Tongue (tissue), 2 donors: ENCODE data around the gene AIM2. TPM values are rescaled to one million over a fixed set of nuclear protein-coding genes. Genes with fewer than 3 reads are reported as not detected.

Experiments used
- DNase-seq: peaks from one replicate; pipeline ENCODE4 v3.0.0-alpha.2; 2015
- total RNA-seq: library from RNA; depleted of rRNA; stranded (reverse); fragments of >200 nt; gene quantifications from one replicate; pipeline ENCODE4 v1.2.3, GENCODE V29; 2014

Gene AIM2
- total RNA-seq, 1 donor from 2014 or later, result not detected

DNA sequence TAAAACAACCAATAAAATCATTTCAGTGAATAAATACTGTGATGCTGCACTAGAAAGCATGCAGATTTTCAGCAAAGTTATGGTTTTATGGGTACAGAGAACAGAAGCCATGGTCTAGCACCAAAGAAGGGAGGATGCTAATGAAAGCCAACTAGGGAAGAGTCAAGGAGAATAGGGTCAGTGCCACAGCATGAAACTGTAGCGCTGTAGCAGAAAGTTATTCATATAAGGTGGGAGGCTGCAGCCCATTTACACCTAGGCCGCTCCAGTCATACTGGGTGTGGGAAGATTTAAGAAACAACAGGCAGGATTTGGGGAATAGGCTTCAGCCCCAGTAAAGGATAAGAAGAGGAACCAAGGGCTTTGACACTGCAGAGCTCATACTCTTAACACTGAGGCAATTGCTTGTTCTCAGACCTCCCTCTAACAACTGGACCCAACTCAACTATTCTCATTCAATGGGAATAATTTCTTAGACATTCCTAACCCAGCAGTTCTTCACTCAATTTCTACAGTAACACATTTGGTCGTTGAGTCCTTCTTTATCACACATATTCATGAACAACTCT lies 62.5 kb downstream of the AIM2 start:
- DNase-seq, result no peak

DNA sequence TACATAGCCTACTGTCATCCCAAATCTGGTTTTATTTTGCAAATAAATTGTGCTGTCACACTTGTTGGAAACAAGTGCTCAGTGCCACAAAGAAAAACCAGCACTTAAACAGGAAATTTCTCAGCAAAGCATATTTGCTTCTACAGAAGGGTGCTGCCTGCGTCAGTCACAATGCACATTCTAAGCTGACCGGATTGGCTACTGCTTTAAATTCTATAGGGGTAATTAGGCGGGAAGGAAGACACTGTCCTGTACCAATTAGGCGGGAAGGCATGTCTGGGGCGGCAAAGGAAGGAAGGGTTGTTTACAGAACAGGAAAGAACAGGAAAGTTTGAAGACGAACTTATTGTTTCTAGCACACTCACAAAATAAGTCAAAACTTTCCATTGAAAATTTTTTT lies 64.1 kb downstream of the AIM2 start:
- peak; percentile 16 for DNase-seq

Other genes starting within 250 kb of the AIM2 start
- gene MNDA, start 245.4 kb downstream of the AIM2 start, total RNA-seq, result 5.9 TPM
- gene PYHIN1, start 145.2 kb downstream of the AIM2 start, total RNA-seq, result 0.21 TPM
- 45.0 TPM for gene IFI16, start 66.9 kb downstream of the AIM2 start, total RNA-seq
- gene CADM3, start 94.8 kb upstream of the AIM2 start, total RNA-seq, result 0.41 TPM
- gene ACKR1, start 128.1 kb upstream of the AIM2 start, total RNA-seq, result 10.3 TPM
- 3.4 TPM for gene FCER1A, start 225.6 kb upstream of the AIM2 start, total RNA-seq